HCT116 (cell line): Measurements from ENCODE around the gene KIF5A.

Experiments used
- SIN3A ChIP-seq: IDR thresholded peaks from 2 replicates; pipeline ENCODE4 v1.6.1; 2012; ENCODE audit warnings: low read depth
- TF ChIP-seq, protein P1 (sequence below), 3 experiments: fragments of 200-600 bp in 1 of 3; sonication (generic) in 1 of 3; IDR thresholded peaks in 2 of 3; conservative IDR thresholded peaks in 1 of 3; 2 replicates each; pipeline ENCODE4 v1.5.1; 2012 to 2017; ENCODE audit warnings: low read depth in 2 of 3, low read length in 2 of 3, antibody characterized with exemption in 1 of 3, borderline replicate concordance in 1 of 3, control low read depth in 1 of 3, mild to moderate bottlenecking in 1 of 3, mixed read lengths in 1 of 3, mixed run types in 1 of 3, moderate library complexity in 1 of 3; ENCODE audit not compliant: insufficient read depth in 1 of 3
- TF ChIP-seq, protein P2 (sequence below): IDR thresholded peaks from 2 replicates; pipeline ENCODE4 v1.6.1; 2012

DNA sequence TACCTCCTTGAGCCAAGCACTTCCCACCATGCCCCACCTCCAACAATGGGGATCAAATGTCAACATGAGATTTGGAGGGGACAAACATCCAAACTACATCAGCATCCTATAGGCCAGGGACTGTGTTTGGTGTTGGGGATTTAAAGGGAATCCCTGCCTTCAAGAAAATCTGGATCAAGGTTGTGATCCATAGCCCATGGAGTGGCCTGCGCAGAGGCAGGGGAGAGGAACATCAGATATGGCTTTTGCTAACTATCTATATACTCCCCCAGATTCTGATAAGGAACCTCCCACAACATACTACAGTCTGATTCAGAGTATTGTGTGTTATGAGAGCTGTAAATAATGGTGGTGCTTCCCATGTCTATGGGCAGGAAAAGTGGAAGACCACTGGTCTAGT, 5.1 kb downstream of the KIF5A start:
- TF ChIP-seq, protein P1, sequence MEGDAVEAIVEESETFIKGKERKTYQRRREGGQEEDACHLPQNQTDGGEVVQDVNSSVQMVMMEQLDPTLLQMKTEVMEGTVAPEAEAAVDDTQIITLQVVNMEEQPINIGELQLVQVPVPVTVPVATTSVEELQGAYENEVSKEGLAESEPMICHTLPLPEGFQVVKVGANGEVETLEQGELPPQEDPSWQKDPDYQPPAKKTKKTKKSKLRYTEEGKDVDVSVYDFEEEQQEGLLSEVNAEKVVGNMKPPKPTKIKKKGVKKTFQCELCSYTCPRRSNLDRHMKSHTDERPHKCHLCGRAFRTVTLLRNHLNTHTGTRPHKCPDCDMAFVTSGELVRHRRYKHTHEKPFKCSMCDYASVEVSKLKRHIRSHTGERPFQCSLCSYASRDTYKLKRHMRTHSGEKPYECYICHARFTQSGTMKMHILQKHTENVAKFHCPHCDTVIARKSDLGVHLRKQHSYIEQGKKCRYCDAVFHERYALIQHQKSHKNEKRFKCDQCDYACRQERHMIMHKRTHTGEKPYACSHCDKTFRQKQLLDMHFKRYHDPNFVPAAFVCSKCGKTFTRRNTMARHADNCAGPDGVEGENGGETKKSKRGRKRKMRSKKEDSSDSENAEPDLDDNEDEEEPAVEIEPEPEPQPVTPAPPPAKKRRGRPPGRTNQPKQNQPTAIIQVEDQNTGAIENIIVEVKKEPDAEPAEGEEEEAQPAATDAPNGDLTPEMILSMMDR (IDR thresholded peaks at IDR 0.05 in 2 of 3, conservative IDR thresholded peaks at IDR 0.05 in 1 of 3; ENCODE audit: borderline replicate concordance in 1 of 3, insufficient read depth in 1 of 3, low read depth in 2 of 3, low read length in 2 of 3), result no peak
- no peak for TF ChIP-seq SIN3A
- TF ChIP-seq, protein P2, sequence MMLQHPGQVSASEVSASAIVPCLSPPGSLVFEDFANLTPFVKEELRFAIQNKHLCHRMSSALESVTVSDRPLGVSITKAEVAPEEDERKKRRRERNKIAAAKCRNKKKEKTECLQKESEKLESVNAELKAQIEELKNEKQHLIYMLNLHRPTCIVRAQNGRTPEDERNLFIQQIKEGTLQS, result no peak
